ENCODE measurements around the gene RBP7.
"Not testable (repeated sequence)": the region's sequence is repeated elsewhere in the genome, so short reads cannot be mapped to it uniquely, and the experiment has no call there.

Gene RBP7

GRCh38 chr1:9996624-9997582 lies at the start of gene RBP7:
Gene RBP7 (plus strand): TSS chr1:9997228. CDS start chr1:9997259, 31 bp downstream.
- no peak for DNase-seq (ENCODE audit: low spot score)

DNA sequence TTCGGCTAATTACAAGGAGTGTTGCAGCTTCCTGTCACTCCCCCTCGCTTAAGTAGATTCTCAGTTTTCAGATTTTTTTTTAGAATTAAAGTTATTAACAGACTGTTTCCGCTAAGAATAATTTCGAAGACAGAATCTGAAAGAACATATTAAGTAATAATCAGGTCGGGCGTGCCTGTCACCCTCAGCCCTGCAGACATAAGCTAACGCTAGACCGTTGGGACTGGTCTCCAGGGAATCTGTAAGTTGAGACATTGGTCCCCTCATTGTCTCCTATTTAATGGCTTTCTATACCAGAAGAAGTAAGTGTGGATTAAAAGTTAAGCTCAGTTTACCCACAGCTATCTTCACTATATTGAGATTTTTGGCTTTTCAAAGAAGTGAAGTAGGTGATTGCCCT lies 39.3 kb upstream of the RBP7 start:
- DNase-seq (ENCODE audit: low spot score) = no peak

DNA sequence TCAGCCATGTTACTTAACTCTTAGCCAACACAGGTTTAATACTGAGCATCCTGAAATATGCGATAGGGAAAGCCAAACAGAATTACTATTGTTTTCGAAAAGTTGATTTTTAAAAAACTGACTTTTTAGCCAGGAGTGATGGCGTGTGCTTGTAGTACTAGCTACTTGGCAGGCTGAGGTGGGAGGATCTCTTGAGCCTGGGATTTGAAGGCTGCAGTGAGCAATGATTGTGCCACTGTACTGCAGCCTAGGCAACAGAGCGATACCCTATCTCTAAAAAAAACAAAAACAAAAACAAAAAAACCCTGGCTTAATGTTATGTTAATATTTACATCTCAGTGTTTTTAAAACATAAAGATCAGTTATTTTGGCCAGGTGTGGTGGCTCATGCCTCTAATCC lies 37.0 kb upstream of the RBP7 start:
- DNase-seq (ENCODE audit: low spot score) = no peak

DNA sequence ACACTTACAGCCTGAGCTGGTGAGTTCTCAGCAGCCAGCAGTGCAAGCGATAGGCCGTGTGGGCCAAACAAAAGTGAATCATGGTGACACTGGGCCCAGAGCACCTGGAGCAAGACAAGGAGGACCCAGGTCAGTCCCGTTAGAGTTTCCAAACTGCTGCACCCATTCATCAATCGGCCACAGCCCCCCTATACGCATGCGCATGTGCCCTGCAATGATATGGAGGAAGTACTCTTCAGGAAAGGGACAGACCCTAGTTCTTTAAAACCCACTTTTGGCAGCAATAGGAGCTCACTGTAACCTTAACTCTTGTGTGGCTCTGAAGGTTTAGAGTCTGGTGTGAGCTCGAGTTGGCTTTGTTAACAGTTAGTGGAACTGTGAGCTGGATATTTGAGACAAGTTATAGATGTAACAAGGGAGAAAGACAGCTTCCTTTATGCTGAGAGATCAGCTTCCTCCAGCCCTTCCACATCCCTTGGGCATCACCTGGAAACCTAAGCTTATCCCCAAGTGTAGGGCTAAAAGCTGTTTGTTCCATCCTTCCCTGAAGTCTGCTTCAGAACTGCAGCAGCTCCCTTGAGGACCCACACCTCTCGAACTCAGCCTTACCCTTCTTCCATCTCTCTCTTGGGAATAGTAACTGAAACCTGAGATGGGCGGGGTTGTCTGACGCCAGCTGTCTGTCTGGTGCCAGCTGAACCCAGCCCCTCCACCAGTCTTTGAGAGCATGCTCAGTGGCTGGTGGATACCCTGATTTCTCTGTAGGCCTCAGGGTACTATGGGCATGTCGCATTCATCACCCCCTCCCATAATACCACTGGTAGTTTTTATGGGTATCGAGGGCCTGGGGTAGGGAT lies 36.1 kb upstream of the RBP7 start:
- no peak for DNase-seq (ENCODE audit: low spot score)

GRCh38 chr1:9984253-9984652 lies 12.8 kb upstream of the RBP7 start:
- DNase-seq (ENCODE audit: low spot score) = no peak

DNA sequence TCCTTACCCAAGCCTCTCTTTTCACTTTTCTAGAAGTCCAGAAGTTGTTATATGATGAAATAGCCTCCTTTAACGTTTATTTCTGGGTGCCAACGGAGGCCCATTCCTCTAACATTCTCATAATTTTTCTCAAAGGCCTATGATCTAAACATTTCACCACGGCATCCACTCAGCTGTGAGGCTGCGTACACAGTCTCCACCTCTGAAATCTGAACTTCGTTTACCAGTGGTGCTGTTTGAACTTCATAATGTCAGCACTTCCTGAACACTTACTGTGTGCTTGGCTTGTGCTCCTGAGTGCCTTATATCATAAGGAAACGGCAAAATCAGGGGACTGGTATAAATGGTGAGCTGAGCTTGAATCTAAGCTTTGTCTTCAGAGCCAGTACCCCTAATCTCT lies 12.0 kb upstream of the RBP7 start:
- no peak for DNase-seq (ENCODE audit: low spot score)

GRCh38 chr1:9989773-9990172 lies 7.3 kb upstream of the RBP7 start:
- no peak for DNase-seq (ENCODE audit: low spot score)

DNA sequence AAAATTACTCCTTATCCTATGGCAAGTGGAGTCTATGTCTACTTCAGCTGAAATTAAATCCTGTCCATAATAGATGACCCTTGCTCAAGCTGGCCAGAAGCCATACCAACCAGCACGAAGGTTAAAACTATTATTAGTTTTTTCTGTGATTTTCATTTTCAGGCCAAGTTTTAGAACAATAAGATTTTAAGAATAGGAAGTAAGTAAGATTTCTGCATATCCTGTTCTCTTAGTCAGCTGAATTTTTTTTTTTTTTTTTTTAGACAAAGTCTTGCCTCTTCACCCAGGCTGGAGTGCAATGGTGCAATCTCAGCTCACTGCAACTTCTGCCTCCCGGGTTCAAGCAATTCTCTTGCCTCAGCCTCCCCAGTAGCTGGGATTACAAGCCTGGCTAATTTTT lies 6.1 kb upstream of the RBP7 start:
- no peak for DNase-seq (ENCODE audit: low spot score)

DNA sequence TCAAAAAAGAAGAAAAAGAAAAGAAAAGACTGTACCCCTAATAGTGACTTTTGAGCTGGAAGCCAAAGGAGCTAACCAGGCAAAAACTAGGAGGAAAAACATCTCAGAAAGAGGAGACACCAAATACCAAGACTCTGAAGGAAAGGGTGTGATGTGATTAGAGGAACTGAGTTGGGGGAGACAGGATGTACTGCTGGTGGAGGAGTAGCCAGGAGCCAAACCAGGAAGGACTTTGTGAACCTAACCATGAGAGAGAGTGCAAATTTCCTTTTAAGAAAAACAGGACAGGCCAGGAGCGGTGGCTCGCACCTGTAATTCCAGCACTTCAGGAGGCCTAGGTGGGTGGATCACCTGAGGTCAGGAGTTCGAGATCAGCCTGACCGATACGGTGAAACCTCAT lies 4.1 kb upstream of the RBP7 start:
- DNase-seq (ENCODE audit: low spot score) = no peak

DNA sequence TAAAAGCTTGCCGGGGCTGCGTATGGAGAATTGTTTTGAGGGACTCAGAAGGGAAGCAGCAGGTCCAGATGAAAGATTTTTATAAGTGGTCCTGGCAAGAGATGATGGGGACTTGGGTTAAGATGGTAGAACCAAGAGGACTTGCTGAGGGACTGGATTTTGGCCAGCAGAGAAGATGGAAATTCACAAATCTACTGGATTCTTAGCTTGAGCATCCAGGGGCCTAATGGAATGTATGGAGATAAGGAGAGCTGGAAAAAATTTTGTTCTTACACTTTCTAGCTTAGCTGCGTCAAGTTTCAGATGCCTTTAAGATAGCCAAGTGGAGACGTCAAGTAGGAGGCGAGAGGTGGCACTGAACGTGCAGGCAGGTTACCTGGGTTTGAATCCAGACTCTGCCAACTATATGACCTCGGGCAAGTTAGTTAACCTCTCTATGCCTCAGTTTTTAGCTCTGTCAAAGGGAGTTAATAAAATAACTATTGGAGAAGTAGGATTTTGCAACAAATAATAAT lies 3.4 kb upstream of the RBP7 start:
- no peak for DNase-seq (ENCODE audit: low spot score)

- no peak for DNase-seq (ENCODE audit: low spot score)
These were observed 4.1 kb downstream of the RBP7 start for GRCh38 chr1:10001016-10001665.

DNA sequence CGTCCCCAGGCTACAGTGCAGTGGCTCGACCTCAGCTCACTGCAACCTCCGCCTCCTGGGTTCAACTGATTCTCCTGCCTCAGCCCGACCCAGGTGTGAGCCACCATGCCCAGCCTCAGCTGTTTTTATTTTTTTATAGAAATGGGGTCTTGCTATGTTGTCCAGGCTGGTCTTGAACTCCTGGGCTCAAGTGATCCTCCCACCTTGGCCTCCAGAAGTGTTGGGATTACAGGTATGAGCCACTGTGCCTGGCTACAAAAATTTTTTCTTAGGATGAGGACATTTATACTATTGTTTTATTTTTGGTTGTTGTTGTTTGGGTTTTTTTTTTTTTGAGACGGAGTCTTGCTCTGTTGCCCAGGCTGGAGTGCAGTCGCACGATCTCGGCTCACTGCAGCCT lies 8.2 kb downstream of the RBP7 start:
- DNase-seq (ENCODE audit: low spot score) = not testable (repeated sequence)

GRCh38 chr1:10007169-10007568 lies 10.1 kb downstream of the RBP7 start:
- DNase-seq (ENCODE audit: low spot score) = no peak

- DNase-seq (ENCODE audit: low spot score) = no peak
These were observed 17.0 kb downstream of the RBP7 start for GRCh38 chr1:10014016-10014415.

DNA sequence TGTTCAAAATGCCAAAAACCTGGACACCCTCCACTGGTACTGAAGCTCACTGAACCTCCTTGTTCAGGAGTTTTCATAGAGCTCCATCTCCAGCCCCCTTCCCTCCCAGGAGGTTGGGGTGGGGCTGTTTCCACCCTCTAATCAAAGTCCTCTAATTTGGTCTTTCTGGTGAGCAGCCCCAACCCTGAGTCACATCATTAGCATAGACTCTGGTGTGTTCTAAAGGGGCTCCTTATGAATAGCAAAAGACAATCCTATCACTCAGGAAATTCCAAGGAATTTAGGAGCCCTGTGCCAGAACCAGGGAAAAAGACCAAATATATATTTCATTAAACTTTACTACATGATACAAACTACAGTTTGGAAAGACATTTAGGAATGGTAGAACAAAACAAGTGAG lies 22.5 kb downstream of the RBP7 start:
- DNase-seq (ENCODE audit: low spot score) = no peak

DNA sequence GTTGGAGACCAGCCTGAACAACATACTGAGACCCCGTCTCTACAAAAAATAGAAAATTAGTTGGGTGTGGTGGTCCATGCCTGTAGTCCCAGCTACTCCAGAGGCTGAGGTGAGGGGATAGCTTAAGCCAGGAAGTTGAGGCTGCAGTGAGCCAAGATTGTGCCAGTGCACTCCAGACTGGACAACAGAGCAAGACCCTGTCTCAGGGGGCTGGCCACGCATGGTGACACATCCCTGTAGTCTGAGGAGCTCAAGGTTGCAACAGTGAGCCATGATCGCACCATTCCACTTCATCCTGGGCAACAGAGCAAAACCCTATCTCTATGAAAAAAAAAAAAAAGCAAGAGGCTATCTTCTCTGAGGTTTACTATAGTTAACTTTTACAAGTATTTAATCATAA lies 23.1 kb downstream of the RBP7 start:
- no peak for DNase-seq (ENCODE audit: low spot score)

GRCh38 chr1:10020678-10021077 lies 23.6 kb downstream of the RBP7 start:
- not testable (repeated sequence) for DNase-seq (ENCODE audit: low spot score)

DNA sequence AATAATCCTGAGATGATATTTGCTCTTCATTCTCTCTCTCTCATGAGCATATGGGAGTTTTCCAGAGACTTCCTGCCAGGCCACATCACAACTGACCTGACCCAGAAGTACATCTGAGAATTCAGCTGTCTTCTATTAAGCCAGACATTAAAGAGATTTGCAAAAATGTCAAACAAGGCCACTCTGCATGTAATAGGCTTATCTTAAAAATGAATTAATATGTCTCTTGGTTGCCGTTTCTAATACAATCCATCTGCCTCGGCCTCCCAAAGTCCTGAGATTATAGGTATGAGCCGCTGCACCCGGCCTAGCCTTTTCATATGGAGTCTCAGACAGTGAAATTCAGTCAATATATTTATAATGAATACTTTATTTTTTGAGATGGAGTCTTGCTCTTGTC lies 25.0 kb downstream of the RBP7 start:
- not testable (repeated sequence) for DNase-seq (ENCODE audit: low spot score)

GRCh38 chr1:10022656-10023055 lies 25.6 kb downstream of the RBP7 start:
- DNase-seq (ENCODE audit: low spot score) = no peak

DNA sequence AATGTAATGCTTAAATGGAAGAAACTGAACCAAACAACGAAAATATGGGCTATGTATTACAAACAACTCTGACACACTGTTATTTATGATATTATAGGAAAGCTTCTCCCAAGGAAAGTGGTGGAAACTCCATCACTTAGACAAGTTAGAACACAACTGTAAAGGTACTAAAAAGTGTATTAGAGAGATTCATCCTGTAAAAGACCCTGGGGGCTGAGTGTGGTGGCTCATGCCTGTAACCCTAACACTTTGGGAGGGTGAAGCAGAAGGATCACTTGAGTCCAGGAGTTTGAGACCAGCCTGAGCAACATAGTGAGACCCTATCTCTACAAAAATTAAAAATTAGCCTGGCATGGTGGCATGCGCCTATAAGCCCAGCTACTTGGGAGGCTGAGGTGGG lies 28.3 kb downstream of the RBP7 start:
- DNase-seq (ENCODE audit: low spot score) = no peak

GRCh38 chr1:10027027-10027426 lies 30.0 kb downstream of the RBP7 start:
- no peak for DNase-seq (ENCODE audit: low spot score)

DNA sequence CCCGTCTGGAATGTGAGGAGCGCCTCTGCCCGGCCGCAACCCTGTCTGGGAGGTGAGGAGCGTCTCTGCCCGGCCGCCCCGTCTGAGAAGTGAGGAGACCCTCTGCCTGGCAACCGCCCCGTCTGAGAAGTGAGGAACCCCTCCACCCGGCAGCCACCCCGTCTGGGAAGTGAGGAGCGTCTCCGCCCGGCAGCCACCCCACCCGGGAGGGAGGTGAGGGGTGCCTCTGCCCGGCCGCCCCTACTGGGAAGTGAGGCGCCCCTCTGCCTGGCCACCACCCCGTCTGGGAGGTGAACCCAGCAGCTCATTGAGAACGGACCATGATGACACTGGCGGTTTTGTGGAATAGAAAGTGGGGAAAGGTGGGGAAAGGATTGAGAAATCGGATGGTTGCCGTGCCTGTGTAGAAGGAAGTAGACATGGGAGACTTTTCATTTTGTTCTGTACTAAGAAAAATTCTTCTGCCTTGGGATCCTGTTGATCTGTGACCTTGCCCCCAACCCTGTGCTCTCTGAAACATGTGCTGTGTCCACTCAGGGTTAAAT lies 32.0 kb downstream of the RBP7 start:
- DNase-seq (ENCODE audit: low spot score) = not testable (repeated sequence)

Measured in LoVo (cell line).